ENCODE results near the gene LYZ.

LYZ gene

GRCh38 chr12:69348162-69348938, at the start of gene LYZ:
TSS of gene LYZ (plus strand) at chr12:69348381. CDS start at chr12:69348409, 28 bp downstream.
- TF ChIP-seq CTCF (IDR thresholded peaks at IDR 0.05) = no peak

GRCh38 chr12:69298947-69299346, 49.2 kb upstream of the LYZ start:
- TF ChIP-seq CTCF (IDR thresholded peaks at IDR 0.05) = no peak

DNA sequence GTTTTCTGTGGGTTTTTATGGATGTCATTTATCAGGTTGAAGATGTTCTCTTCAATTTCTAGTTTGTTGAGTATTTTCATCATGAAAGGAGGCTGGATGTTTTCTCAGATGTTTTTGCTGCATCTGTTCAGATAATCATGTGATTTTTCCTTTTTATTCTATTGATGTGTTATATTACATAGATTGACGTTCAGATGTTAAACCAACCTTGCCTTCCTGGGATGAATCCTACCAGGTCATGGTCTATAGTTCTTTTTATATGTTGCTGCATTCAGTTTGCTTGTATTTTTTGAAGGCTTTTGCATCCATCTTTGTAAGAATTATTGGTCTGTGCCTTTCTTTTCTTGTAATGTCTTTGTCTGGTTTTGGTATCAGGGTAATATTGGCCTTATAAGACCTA, 43.9 kb upstream of the LYZ start:
- TF ChIP-seq CTCF (IDR thresholded peaks at IDR 0.05) = no peak

GRCh38 chr12:69309461-69309860, 38.7 kb upstream of the LYZ start:
- TF ChIP-seq CTCF (IDR thresholded peaks at IDR 0.05) = no peak

GRCh38 chr12:69313209-69313608, 35.0 kb upstream of the LYZ start:
- TF ChIP-seq CTCF (IDR thresholded peaks at IDR 0.05) = no peak

DNA sequence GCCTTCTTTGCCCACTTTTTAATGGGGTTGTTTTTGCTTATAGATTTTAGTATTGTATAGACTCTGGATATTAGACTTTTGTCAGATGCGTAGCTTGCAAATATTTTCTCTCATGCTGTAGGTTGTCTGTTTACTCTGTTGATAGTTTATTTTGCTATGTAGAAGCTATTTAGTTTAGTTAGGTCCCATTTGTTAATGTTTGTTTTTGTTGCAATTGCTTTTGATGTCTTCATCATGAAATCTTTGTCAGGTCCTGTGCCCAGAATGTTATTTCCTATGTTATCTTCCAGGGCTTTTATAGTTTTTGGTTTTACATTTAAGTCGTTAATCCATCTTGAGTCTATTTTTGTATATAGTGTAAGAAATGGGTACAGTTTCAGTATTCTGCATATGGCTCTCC, 30.0 kb upstream of the LYZ start:
- TF ChIP-seq CTCF (IDR thresholded peaks at IDR 0.05) = no peak

GRCh38 chr12:69321351-69321750, 26.8 kb upstream of the LYZ start:
- TF ChIP-seq CTCF (IDR thresholded peaks at IDR 0.05) = no peak

All from LNCAP (cell line).